D721Med (cell line): ENCODE results near the gene SEC22A.

ENCODE experiments used
- DNase-seq: peaks from one replicate; pipeline ENCODE4 v3.0.0; 2011; ENCODE audit warnings: low spot score; ENCODE audit not compliant: insufficient read length
- FAIRE-seq: peaks from 2 replicates; lab custom pipeline; 2011; peaks lifted over from hg19 to GRCh38; lab: Jason Lieb, UNC
- CTCF ChIP-seq: IDR thresholded peaks from 2 replicates; pipeline ENCODE4 v1.5.1; 2012; ENCODE audit warnings: mild to moderate bottlenecking, control low read depth; ENCODE audit not compliant: insufficient read depth; ENCODE audit errors: missing control alignments

SEC22A gene

GRCh38 chr3:123163141-123163540, 38.6 kb upstream of the SEC22A start:
- FAIRE-seq (no peak), DNase-seq (no peak)
- TF ChIP-seq CTCF, result no peak

GRCh38 chr3:123165163-123165562, 36.6 kb upstream of the SEC22A start:
- FAIRE-seq (no peak), DNase-seq (no peak)
- TF ChIP-seq CTCF, result no peak

GRCh38 chr3:123167686-123168085, 34.1 kb upstream of the SEC22A start:
- no peak for DNase-seq
- no peak for FAIRE-seq
- no peak for TF ChIP-seq CTCF

DNA sequence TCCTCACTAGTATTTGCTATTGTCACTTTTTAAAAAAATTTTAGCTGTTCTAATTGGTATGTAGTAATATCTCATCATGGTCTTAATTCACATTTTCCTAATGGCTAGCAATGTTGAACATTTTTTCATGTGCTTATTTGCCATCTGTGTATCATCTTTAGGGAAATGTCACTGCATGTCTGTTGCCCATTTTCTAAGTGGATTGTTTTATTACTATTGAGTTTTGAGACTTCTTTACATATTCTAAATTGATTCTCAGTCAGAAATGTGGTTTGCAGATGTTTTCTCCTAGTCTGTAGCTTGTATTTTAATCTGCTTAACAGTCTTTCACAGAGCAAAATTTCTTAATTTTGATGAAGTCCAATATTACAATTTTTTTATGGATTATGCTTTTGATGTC, 33.6 kb upstream of the SEC22A start:
- no peak for TF ChIP-seq CTCF
- FAIRE-seq, result no peak

GRCh38 chr3:123168605-123169004, 33.1 kb upstream of the SEC22A start:
- TF ChIP-seq CTCF, result no peak
- FAIRE-seq (no peak), DNase-seq (no peak)

More for the DNA sequence above, 33.6 kb upstream of the SEC22A start:
- DNase-seq, result no peak

- DNase-seq (no peak), FAIRE-seq (no peak)
- no peak for TF ChIP-seq CTCF
These were observed 32.2 kb upstream of the SEC22A start for GRCh38 chr3:123169492-123169929.

GRCh38 chr3:123169930-123170329, 31.8 kb upstream of the SEC22A start:
- no peak for DNase-seq
- TF ChIP-seq CTCF, result no peak
- FAIRE-seq, result peak; percentile 41
